ENCODE results near the gene MAP4K4.
A peak's percentile ranks its signal among the peaks of the same experiment; 100 is the strongest.

MAP4K4 gene

GRCh38 chr2:101843471-101843870 is 146.0 kb downstream of the MAP4K4 start:
- Histone ChIP-seq H3K4me2 (ENCODE audit: low read depth, low read length, poor library complexity, severe bottlenecking) (peak overlapping the region; percentile 57), H3K36me3 (ENCODE audit: insufficient read depth, low read length) (peaks cover 78% of the 10 kb centered on the region), H3K4me1 (ENCODE audit: insufficient read depth, low read length, poor library complexity, severe bottlenecking) (peaks cover 29% of the 10 kb centered on the region), H3K79me2 (ENCODE audit: insufficient read depth, low read length) (no peaks in the 10 kb centered on the region), H4K20me1 (ENCODE audit: insufficient read depth, low read length, poor library complexity, severe bottlenecking) (no peaks in the 10 kb centered on the region), H2AFZ (ENCODE audit: low read length) (no peak overlapping the region), H3K9me3 (ENCODE audit: insufficient read depth, low read depth, low read length) (no peaks in the 10 kb centered on the region), H3F3A (ENCODE audit: low read depth) (no peaks in the 10 kb centered on the region), H3K4me3 (ENCODE audit: low read length, poor library complexity, severe bottlenecking) (no peak overlapping the region), H3K27me3 (ENCODE audit: insufficient read depth, low read length, poor library complexity, severe bottlenecking) (no peaks in the 10 kb centered on the region), H3K9me2 (replicated peaks; ENCODE audit: low read depth, low read length) (no peaks in the 10 kb centered on the region), H3K9ac (ENCODE audit: low read depth, low read length, poor library complexity, severe bottlenecking) (peak overlapping the region; percentile 5)
- no peak for TF ChIP-seq EZH2phosphoT487 (IDR thresholded peaks at IDR 0.05; ENCODE audit: borderline replicate concordance)
- TF ChIP-seq, protein P1, sequence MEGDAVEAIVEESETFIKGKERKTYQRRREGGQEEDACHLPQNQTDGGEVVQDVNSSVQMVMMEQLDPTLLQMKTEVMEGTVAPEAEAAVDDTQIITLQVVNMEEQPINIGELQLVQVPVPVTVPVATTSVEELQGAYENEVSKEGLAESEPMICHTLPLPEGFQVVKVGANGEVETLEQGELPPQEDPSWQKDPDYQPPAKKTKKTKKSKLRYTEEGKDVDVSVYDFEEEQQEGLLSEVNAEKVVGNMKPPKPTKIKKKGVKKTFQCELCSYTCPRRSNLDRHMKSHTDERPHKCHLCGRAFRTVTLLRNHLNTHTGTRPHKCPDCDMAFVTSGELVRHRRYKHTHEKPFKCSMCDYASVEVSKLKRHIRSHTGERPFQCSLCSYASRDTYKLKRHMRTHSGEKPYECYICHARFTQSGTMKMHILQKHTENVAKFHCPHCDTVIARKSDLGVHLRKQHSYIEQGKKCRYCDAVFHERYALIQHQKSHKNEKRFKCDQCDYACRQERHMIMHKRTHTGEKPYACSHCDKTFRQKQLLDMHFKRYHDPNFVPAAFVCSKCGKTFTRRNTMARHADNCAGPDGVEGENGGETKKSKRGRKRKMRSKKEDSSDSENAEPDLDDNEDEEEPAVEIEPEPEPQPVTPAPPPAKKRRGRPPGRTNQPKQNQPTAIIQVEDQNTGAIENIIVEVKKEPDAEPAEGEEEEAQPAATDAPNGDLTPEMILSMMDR (conservative IDR thresholded peaks at IDR 0.05; ENCODE audit: low read length), result no peak

DNA sequence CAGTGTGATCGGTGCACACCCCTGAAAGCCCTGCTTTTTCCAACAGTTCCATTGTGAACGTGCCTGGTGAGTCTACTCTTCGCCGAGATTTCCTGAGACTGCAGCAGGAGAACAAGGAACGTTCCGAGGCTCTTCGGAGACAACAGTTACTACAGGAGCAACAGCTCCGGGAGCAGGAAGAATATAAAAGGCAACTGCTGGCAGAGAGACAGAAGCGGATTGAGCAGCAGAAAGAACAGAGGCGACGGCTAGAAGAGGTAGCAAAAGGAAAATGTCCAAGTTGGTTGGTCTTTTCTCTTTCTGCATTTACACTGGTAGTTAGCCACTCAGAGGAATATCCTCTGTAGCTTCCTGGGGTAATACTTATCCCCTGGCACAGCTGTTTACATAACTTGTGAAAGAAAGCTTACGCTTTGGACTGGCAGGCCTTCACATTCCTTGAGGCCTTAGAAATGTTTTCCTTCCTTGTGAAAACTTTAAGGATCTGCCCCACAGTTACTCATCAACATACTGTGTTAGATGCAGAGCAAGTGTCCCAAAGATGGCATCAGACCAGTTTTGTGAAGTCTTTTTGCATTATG is 146.6 kb downstream of the MAP4K4 start:
- H3K79me2 ChIP-seq (ENCODE audit: insufficient read depth, low read length), result no peaks in the 10 kb centered on the region
- no peaks in the 10 kb centered on the region for H3K9me2 ChIP-seq (replicated peaks; ENCODE audit: low read depth, low read length)
- H3K9me3 ChIP-seq (ENCODE audit: insufficient read depth, low read depth, low read length), result no peaks in the 10 kb centered on the region
- TF ChIP-seq EZH2phosphoT487 (IDR thresholded peaks at IDR 0.05; ENCODE audit: borderline replicate concordance), result no peak
- TF ChIP-seq, protein P1 (conservative IDR thresholded peaks at IDR 0.05; ENCODE audit: low read length), result no peak
- H3K4me1 ChIP-seq (ENCODE audit: insufficient read depth, low read length, poor library complexity, severe bottlenecking), result peaks cover 29% of the 10 kb centered on the region
- H2AFZ ChIP-seq (ENCODE audit: low read length), result no peak overlapping the region
- H3K4me2 ChIP-seq (ENCODE audit: low read depth, low read length, poor library complexity, severe bottlenecking), result no peak overlapping the region
- H4K20me1 ChIP-seq (ENCODE audit: insufficient read depth, low read length, poor library complexity, severe bottlenecking), result no peaks in the 10 kb centered on the region
- no peaks in the 10 kb centered on the region for H3F3A ChIP-seq (ENCODE audit: low read depth)
- no peaks in the 10 kb centered on the region for H3K27me3 ChIP-seq (ENCODE audit: insufficient read depth, low read length, poor library complexity, severe bottlenecking)
- no peak overlapping the region for H3K9ac ChIP-seq (ENCODE audit: low read depth, low read length, poor library complexity, severe bottlenecking)
- peaks cover 75% of the 10 kb centered on the region for H3K36me3 ChIP-seq (ENCODE audit: insufficient read depth, low read length)
- no peak overlapping the region for H3K4me3 ChIP-seq (ENCODE audit: low read length, poor library complexity, severe bottlenecking)

- peaks cover 54% of the 10 kb centered on the region for H3K36me3 ChIP-seq (ENCODE audit: insufficient read depth, low read length)
Measured at GRCh38 chr2:101846973-101847372, 149.5 kb downstream of the MAP4K4 start.

More at GRCh38 chr2:101846973-101847372, 149.5 kb downstream of the MAP4K4 start:
- Histone ChIP-seq H3K9me3 (ENCODE audit: insufficient read depth, low read depth, low read length) (no peaks in the 10 kb centered on the region), H2AFZ (ENCODE audit: low read length) (no peak overlapping the region), H3K4me3 (ENCODE audit: low read length, poor library complexity, severe bottlenecking) (no peak overlapping the region), H3K79me2 (ENCODE audit: insufficient read depth, low read length) (no peaks in the 10 kb centered on the region), H3K27me3 (ENCODE audit: insufficient read depth, low read length, poor library complexity, severe bottlenecking) (no peaks in the 10 kb centered on the region), H3K9me2 (replicated peaks; ENCODE audit: low read depth, low read length) (no peaks in the 10 kb centered on the region), H4K20me1 (ENCODE audit: insufficient read depth, low read length, poor library complexity, severe bottlenecking) (no peaks in the 10 kb centered on the region), H3K4me2 (ENCODE audit: low read depth, low read length, poor library complexity, severe bottlenecking) (no peak overlapping the region), H3F3A (ENCODE audit: low read depth) (no peaks in the 10 kb centered on the region), H3K9ac (ENCODE audit: low read depth, low read length, poor library complexity, severe bottlenecking) (no peak overlapping the region), H3K4me1 (ENCODE audit: insufficient read depth, low read length, poor library complexity, severe bottlenecking) (peaks cover 24% of the 10 kb centered on the region)
- TF ChIP-seq, protein P1 (conservative IDR thresholded peaks at IDR 0.05; ENCODE audit: low read length), result no peak
- TF ChIP-seq EZH2phosphoT487 (IDR thresholded peaks at IDR 0.05; ENCODE audit: borderline replicate concordance), result no peak
